Activated B cell treated with CpG ODN at 0.5 μM for 24 hours (primary cell): ENCODE data around the gene AGAP1. TPM values are rescaled to one million over a fixed set of nuclear protein-coding genes. Genes with fewer than 3 reads are reported as not detected.

Experiments
- ATAC-seq: fragments of 200-7000 bp; cut with Tn5 transposase; one replicate; pipeline ENCODE4 v1.10.0; 2021; ENCODE audit warnings: low read depth, mild to moderate bottlenecking, moderate library complexity
- CTCF ChIA-PET: fragments of 350-600 bp; sonication (Branson Sonifier 250); formaldehyde crosslinking; loops from one replicate; lab custom pipeline; 2021; ENCODE audit warnings: antibody characterized with exemption; lab: Charles Lee
- POLR2A ChIA-PET: fragments of 350-600 bp; sonication (Branson Sonifier 250); formaldehyde crosslinking; loops from one replicate; lab custom pipeline; 2021; ENCODE audit warnings: antibody characterized with exemption; lab: Charles Lee
- DNase-seq: peaks from one replicate; pipeline ENCODE4 v3.0.0; 2022
- H3K27ac Mint-ChIP-seq: one replicate; pipeline ENCODE4 v1.8.0; 2020; ENCODE audit warnings: mixed read lengths
- H3K27me3 Mint-ChIP-seq: one replicate; pipeline ENCODE4 v1.8.0; 2021; ENCODE audit warnings: mixed read lengths
- H3K36me3 Mint-ChIP-seq: one replicate; pipeline ENCODE4 v1.8.0; 2021; ENCODE audit warnings: low read depth, mixed read lengths
- H3K4me1 Mint-ChIP-seq: one replicate; pipeline ENCODE4 v1.8.0; 2021; ENCODE audit warnings: mixed read lengths
- H3K4me3 Mint-ChIP-seq: one replicate; pipeline ENCODE4 v1.8.0; 2020; ENCODE audit warnings: mild to moderate bottlenecking, mixed read lengths
- H3K9me3 Mint-ChIP-seq: one replicate; pipeline ENCODE4 v1.8.0; 2020; ENCODE audit warnings: mixed read lengths
- CTCF ChIP-seq: fragments of 200-600 bp; IDR thresholded peaks from one replicate; pipeline ENCODE4 v1.8.0; 2022; ENCODE audit warnings: antibody characterized with exemption, mild to moderate bottlenecking
- intact Hi-C: fragments of 100-400 bp; cut with micrococcal nuclease; formaldehyde crosslinking; loops from one replicate; pipeline ENCODE4 v1.15.1; 2024
- total RNA-seq: library from RNA; stranded (reverse); gene quantifications from 2 replicates; pipeline ENCODE4 v1.2.3, GENCODE V29; 2022

AGAP1 gene
- total RNA-seq, 1 donor from 2014 or later: not detected

GRCh38 chr2:235669269-235669831 is 175.5 kb downstream of the AGAP1 start:
- CTCF ChIA-PET: no interaction called here
- intact Hi-C loops: no loop called here
- no peaks in the 10 kb centered on the region for H3K36me3 Mint-ChIP-seq
- peaks cover 4% of the 10 kb centered on the region for H3K4me1 Mint-ChIP-seq
- peaks cover 48% of the 10 kb centered on the region for H3K27me3 Mint-ChIP-seq
- H3K27ac Mint-ChIP-seq: no peak overlapping the region
- H3K4me3 Mint-ChIP-seq: no peak overlapping the region
- ATAC-seq (no peak), DNase-seq (no peak)
- H3K9me3 Mint-ChIP-seq: no peaks in the 10 kb centered on the region
- POLR2A ChIA-PET: no interaction called here
- no peak for TF ChIP-seq CTCF

- ATAC-seq: no peak
Measured at GRCh38 chr2:235669983-235670962, 176.4 kb downstream of the AGAP1 start.

GRCh38 chr2:235670974-235671787 is 177.3 kb downstream of the AGAP1 start:
- no peak for TF ChIP-seq CTCF
- Mint-ChIP-seq H3K36me3 (no peaks in the 10 kb centered on the region), H3K4me3 (no peak overlapping the region), H3K27me3 (peaks cover 41% of the 10 kb centered on the region), H3K4me1 (peaks cover 4% of the 10 kb centered on the region), H3K9me3 (no peaks in the 10 kb centered on the region), H3K27ac (no peak overlapping the region)
- POLR2A ChIA-PET: no interaction called here
- DNase-seq: no peak
- ATAC-seq: no peak
- intact Hi-C loops: no loop called here
- CTCF ChIA-PET: no interaction called here

More at GRCh38 chr2:235669983-235670962, 176.4 kb downstream of the AGAP1 start:
- Mint-ChIP-seq H3K36me3 (no peaks in the 10 kb centered on the region), H3K4me3 (no peak overlapping the region), H3K27me3 (peaks cover 45% of the 10 kb centered on the region), H3K4me1 (peaks cover 4% of the 10 kb centered on the region), H3K9me3 (no peaks in the 10 kb centered on the region), H3K27ac (no peak overlapping the region)
- POLR2A ChIA-PET: no interaction called here
- TF ChIP-seq CTCF: no peak
- CTCF ChIA-PET: no interaction called here
- intact Hi-C loops: no loop called here
- DNase-seq: no peak

- DNase-seq (no peak), ATAC-seq (no peak)
- H3K4me1 Mint-ChIP-seq: peaks cover 4% of the 10 kb centered on the region
- POLR2A ChIA-PET: no interaction called here
- H3K27ac Mint-ChIP-seq: no peak overlapping the region
- H3K36me3 Mint-ChIP-seq: no peaks in the 10 kb centered on the region
- intact Hi-C loops: no loop called here
- H3K27me3 Mint-ChIP-seq: peaks cover 30% of the 10 kb centered on the region
- CTCF ChIA-PET: no interaction called here
- no peak overlapping the region for H3K4me3 Mint-ChIP-seq
- no peaks in the 10 kb centered on the region for H3K9me3 Mint-ChIP-seq
- TF ChIP-seq CTCF: no peak
Measured at GRCh38 chr2:235672720-235673119, 178.9 kb downstream of the AGAP1 start.
